Amniotic epithelial cell (primary cell): ENCODE results near the gene GIPC3.
"Not testable (repeated sequence)": the region's sequence is repeated elsewhere in the genome, so short reads cannot be mapped to it uniquely, and the experiment has no call there.

Source experiments
- DNase-seq: peaks from one replicate; pipeline ENCODE4 v3.0.0-alpha.2; 2010; ENCODE audit warnings: low read depth

GIPC3 gene

DNA sequence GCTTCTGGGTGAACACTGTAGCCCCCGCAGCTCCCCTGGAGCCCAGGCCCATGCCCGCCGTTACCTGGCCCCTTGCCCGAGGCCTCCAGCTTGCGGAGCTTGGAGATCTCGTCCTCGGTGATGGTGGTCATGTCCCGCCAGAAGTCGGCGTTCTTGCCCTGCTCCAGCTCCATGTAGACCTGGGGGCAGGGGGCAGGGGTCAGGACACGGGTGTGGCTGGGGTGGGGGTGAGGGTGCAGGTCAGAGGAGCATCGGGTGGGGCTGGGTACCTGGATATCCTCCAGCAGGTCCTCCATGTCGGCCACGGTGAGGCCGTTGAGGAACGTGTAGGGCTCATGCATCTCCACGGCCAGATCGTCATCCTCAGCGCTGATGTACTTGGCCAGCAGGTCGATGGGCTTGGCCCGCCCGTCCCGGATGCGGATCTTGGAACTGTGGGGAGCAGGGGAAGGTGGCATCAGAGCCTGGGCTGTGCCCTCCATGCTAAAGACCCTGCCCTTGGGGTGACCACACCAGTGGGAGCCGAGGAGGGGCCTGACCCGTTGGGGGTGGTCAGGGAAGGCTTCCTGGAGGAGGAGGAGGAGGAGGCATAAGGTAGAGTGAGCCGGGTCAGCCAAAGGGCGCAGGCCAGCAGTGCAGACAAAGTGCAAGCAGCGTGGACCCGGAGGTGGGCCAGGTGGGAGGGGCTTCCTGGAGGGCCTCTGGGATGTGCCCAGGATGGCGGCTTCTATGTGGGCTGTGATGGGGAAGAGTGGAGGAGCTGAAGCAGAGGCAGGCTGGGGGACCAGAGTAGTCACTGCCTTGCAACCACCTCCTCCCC is 33.7 kb downstream of the GIPC3 start:
- DNase-seq: no peak

DNA sequence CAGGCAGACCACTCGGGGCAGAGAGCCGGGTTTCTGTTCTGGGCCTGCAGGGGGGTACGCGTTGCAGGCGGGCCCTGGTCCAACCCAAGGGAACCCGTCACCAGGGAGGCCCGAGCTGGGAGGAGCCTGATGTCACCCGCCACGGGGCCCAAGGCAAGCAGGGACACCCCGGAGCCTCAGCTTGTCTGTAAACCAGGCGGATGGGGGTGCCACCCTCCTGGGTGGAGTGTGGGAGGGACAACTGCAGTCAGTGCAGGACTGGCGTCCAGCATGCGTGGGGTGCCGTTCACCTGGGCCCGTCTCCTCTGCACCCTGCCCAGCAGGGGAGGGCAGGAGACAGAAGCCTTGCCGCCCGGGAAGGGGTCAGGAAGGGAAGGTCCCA is 34.3 kb downstream of the GIPC3 start:
- no peak for DNase-seq

DNA sequence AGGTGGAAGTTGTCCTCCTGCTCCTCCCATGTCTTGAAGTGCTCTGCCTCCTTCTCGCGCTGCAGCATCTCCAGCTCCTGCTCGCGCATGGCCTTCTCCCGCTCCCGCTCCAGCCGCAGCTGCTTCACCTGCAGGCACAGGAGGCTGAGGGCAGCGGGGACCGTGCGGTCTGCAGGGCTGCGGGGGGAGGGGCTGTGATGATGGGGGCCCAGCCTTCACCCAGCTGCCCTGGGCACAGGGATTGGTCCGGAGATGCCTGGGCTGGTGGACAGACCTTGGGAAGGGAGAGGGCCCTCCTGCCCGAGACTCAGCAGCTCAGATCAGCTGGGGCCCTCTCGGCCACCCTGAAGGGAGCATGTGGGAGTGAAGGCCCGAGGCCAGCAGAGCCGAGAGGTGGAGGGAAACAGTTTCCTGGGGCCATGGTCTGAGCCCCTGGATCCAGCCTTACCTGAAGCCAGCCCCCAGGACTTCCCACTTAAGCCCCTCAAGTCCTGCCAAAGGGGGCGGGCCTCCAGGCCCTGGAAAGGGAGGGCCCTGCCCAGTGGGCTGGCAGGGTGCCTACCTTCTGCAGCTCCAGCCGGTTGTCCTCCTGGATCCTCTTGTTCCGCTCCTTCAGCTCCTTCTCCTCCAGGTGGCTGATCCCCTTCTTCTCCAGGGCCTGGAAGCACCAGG is 35.0 kb downstream of the GIPC3 start:
- no peak for DNase-seq

DNA sequence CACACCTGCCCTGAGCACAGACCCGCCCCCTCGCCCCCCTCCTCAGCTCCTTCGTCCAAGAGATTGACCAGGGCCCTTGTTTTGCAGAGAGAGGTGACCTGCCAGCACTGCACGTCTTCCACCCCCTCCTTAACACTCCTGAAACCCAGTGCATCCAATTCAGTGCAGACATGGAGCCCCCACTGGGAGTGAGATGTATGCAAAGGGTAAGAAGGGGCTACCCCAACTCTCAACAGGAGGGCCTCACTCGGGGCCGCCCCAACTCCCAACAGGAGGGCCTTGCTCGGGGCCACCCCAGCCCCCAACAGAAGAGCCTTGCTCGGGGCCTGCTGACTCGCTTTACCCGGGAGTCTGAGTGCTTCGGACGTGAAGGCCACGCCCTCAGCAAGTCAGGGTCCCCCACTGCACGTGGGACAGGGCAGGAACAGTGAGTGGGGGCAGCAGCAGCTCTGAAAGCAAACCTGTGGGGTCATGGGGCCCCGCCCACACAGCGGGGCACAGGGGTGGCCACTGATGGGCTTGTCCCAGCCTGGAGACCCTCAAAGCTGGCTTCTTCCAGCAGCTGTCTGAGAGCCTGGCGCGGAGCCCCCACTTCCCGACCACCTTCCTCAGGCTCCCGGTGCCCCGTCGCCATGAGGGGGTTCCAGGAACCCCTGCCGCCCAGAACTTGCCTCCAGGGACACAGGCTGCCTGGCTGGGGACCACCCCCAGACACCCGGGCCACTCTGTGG is 35.7 kb downstream of the GIPC3 start:
- no peak for DNase-seq

DNA sequence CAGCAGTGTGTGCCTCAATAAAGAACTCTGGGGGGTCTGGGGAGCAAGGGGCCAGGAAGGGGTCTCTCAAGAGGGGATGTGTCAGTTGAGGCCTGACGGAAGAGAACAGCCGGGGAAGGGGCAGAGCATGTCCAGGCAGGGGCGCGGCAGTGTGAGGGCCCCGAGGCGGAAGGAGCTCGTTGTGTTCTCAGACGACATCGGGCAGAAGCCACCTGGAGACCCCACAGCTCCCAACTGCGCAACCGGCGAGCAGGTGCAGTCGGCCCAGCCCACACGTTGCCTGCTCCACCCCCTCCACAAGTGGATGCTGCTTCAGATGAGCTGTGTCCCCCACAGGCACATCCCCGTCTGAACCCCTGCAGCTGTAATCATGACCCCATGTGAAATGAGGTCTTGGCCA is 36.4 kb downstream of the GIPC3 start:
- no peak for DNase-seq

DNA sequence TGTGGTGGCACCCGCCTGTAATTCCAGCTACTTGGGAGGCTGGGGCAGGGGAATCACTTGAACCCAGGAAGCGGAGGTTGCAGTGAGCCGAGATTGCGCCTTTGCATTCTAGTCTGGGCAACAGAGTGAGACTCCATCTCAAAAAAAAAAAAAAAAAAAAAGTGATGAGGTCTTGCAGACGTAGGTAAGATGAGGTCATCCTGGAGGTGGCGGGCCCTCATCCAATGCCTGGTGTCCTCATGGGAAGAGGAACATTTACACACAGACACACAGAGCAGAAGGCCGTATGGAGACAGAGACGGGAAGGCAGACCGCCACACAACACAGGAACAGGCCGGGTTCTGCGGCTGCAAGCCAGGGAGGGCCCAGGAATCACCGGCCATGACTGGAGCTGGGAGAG is 36.9 kb downstream of the GIPC3 start:
- no peak for DNase-seq

DNA sequence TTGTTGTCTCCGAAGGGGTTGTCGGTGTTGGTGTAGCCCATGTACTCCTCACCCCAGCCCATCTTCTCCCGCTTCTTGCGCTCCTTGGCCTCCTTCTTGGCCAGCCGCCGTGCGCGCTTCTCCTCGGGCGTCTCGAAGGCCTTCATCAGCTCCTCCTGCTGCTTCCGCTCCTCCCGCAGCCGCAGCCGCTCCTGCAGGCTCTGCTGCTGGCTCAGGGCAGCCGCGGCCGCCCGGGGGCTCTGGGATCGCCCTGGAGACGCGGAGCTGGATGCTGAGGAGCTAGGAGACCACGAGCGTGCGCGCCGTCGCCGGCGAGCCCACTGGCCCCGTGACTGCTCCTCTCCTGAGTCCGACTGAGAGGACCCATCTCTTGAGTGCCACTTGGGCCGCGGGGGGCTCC is 38.4 kb downstream of the GIPC3 start:
- DNase-seq: no peak

DNA sequence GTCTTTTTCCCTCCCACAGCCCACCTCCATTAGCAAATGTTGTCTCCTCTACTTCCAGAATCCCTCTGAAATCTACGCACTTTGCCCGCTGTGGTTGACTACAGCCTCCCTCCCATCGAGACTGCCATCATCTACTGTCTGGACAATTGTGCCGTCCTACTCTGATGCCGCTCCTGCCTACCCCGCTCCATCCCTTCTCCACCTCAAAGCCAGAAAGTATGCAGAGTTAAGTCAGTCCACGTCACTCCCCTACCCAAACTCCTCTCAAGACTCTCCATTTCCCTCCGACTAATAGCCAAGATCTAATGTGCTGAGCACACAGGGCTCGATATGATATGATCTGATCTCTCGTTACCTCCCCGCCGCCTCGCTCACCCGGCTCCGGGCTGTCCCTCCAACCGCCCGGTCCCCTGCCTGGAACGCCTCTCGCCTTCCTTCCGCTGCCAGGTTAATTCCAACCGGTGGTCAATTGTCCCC is 40.8 kb downstream of the GIPC3 start:
- no peak for DNase-seq

DNA sequence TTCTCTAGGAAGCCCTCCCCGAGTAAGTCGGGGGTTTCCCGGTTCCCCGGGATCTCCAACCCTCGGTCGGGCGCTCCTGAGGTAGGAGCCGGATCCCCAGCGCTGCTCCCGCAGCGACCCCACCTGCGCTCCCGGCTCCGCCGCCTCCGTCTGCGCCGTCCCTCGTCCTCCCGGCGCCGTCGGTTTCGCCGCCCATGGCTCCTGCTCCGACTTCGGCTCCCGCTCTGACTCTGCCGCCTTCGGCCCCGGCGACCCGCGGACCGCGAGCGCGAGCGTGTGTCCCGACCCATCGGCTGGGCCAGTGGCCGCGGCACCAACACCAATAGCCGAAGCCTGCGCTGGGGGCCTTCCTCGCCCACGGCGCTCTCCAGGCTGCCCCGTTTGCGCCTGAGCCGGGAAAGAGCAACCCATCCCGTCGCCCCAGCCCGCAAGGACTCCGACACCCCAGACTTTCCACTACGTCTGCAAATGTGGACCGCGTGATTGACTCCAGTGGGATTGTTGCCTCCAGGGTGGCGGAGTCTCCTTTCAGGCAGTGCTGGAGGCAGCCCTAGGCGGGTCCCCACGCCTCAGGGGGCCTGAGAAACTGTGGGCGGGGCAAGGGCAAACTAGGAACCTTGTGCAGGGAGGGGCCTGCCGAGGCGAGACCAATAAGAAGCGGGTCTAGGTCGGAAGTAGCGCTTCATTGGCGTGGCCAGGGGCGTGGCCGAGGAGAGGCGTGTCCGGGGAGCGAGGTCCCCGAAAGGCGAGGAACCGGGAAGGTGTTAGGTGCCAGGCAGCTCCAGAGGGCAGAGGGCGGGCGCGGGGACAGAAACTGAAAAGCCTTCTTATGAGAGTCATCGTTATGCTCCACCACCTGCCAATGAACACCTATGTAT is 41.4 kb downstream of the GIPC3 start, which contains the start of gene CACTIN:
Gene CACTIN (minus strand): TSS at position 318 of the 878 bp plus-strand sequence. CDS start 28 bp downstream, at position 290.
- DNase-seq: peak; percentile 96

DNA sequence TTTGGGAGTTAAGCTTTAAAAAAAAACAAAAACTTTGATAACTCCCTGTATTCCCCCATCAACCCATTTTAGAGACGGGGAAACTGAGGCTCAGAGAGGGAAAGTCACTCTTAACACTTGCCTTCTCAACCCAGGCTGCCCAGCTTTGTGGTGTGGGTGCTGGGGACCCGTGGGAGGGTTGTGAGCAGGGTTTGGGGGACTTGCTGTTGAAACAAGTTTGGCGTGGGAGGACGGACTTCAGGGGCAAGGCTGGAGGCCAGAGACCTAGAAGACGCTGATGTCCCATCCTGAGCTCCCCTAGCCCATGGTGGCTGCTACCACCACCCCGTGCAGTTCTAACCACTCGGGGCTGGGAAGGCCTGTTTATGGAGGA is 42.1 kb downstream of the GIPC3 start:
- DNase-seq: no peak

DNA sequence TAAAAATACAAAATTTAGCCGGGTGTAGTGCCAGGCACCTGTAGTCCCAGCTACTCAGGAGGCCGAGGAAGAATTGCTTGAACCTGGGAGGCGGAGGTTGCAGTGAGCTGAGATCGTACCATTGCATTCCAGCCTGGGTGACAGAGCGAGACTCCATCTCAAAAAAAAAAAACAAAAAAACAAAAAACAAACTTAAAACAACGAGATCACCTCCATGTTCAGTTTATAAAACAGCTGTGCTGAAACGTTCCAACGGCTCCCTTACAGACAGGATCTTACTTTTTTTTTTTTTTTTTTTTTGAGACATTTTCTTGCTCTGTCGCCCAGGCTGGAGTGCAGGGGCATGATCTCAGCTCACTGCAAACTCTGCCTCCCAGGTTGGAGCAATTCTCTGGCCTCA is 43.5 kb downstream of the GIPC3 start:
- DNase-seq: not testable (repeated sequence)

DNA sequence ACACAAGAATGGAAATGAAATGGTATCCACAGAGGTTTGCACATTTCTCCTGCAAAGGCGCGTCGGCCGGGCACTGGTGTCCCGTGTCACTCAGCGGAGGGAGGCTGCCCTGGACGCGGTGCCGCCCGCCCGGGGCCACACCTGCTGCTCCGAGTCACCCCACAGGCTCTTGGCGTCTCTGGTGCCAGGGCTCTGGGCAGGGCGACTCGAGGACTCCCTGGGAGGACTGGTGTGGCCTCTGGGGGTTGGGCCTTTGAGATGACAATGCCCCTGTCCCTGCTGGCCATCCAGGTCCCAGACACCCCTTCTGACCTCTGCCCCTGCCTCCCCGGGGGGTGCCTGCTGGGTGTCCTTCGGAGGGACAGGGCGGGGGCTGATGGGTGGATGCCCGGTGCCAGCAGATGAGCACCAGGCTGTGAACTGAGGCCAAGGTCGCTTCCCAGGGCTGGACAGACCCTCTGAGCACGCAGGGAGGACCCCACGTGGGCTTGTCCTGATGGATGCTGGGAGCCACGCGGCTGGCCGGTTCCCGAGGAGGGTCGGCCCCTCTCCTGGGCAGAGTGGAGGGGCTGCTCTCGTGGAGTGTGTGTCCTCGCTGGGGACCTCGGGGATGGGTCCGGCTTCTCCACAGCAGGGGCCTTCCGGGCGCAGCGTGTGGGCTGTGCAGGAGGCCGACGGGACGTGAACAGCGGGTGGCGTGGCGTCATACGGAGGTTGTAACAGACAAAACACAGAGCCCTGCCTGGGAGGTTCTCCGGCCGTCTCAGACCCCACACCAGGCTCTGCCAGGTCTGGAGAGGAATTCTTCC is 46.0 kb downstream of the GIPC3 start:
- no peak for DNase-seq

DNA sequence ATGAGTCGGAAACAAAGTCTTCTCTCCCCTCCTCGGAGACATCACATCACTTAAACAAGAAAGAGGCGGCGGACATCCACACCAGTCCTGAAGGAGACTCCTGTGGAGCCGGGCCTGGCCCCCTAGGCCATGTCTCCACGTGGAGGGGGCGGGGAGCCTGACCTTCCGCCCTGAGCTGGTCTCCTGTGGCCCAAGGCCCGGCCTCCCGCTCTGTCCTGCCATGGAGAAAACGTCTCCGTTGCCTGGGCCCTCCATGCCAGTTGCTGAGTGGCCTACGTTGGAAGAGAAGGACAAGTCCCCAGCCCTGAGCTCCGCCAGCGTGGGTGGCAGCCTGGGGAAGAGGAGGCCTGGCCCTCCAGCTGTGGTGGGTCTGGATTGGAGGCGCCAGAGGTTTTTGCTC is 46.8 kb downstream of the GIPC3 start:
- no peak for DNase-seq

DNA sequence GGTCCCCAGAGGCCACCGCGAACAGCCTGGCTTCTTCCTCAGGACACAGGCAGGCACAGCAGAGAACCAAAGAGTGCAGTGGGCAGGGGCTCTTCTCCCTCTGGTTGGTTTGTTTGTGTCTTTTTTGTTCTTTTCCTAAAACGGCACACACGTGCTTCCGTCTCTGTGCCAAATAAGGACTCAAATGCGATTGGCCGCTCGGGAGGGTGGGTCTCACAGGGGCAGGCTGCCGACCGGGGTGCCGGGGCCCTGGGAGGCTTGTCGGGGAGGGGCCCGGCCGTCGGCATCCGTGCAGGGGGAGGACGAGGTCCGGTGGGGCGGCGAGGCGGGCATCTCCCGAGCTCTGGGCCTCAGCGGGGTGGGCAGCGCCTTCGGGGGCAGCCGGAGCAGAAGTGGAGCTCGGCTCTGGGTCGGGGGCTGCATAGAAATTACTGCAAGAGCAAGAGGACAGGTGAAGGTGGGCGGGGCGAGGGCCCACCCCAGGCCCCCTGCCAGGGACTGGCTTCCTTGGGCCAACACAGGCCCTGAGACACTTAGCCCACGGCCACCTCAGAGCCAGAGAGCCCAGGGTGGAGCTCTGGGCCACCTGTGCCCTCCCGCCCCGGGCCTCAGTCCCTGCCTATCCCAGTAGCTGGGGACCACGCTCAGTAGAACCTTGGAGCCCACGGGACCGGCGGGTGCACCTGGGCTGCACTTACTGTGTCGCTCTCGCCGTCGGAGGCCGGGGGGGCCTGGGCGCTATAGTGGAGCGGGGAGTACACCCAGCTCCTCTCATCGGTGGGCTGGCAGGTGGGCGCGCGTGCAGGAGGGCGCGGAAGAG is 47.7 kb downstream of the GIPC3 start:
- no peak for DNase-seq

DNA sequence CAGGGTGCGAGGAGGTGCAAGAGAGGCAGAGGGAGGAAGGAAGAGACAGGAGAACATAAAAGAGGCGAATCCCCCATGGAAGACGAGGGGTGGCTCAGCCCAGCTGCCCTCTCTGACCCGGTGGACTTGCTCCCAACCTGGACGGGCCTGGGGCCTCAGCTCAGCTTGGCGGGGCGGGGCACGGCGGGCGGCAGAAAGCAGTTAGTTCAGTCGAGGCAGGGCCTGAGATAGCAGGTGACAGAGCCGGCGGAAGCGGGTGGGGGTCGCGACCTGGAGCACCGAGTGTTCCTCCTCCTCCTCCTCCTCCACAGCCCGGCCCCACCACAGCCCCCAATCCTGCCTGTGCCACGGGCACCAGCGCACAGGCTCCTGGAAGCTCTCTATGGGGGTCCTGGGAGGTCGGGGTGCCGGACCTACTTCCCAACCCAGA is 48.3 kb downstream of the GIPC3 start:
- DNase-seq: no peak

DNA sequence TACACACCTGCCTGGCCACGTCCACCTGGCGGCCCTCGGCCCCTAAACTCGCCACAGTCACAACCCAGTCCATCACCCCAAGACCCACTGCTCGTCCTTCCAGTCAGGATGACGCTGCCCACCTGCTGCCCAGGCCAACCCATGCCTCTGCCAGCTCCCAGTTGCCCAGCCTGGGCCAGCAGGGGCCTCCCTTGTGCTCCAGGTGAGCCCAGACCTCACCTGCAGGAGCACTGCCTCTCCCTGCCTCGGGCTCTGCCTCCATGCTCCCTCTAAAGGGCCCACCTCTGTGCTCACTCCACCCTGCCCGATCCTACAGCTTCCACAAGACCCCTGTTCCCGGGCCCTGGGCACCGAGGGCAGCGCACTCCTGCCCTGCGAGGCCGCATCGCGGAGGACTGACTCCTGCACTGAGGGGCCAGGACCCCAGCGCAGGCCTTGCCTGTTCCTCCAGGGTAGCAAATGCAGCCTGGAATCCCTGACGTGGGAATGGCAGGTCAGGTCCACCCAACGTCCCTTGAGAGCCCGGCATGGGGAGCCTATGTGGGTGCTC is 49.3 kb downstream of the GIPC3 start:
- no peak for DNase-seq

DNA sequence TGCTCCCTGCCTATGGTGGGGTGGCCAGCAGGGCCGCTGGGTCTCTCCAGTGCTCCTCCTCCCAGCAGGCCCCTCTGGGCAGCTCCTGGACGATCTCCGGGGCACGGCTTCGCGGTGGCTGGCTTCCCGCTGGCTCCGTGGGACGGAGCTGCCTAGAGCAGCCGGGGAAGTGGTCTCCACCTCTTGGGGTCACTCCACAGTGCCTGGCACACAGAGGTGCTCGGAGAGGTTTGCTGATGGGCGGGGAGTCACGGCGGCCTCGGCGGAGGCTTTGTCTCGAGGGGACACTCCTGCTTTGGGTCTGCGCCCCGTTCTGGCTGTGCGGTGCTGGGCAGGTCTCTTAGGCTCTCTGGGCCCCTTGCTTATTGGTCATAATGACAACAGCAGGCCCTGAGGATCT is 51.2 kb downstream of the GIPC3 start:
- no peak for DNase-seq

DNA sequence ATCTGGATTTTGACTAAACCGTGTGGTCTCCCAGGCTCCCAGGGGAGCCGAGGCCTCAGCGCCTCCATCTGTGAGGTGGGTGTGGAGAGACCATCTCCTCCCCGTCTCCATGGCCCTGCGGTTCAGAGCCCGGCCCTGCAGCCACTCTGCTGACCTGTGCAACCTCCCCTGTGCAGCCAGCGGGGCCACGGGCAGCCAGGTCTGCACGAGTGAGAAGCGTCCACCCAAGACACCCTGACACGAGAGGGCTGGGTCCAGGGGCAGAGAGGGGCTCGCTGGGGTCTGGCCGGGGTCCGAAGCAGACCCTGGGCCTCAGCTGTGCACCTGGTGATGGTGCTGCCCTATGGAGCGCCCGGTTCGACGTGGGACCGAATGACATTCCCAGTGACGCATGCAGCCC is 51.7 kb downstream of the GIPC3 start:
- DNase-seq: no peak

DNA sequence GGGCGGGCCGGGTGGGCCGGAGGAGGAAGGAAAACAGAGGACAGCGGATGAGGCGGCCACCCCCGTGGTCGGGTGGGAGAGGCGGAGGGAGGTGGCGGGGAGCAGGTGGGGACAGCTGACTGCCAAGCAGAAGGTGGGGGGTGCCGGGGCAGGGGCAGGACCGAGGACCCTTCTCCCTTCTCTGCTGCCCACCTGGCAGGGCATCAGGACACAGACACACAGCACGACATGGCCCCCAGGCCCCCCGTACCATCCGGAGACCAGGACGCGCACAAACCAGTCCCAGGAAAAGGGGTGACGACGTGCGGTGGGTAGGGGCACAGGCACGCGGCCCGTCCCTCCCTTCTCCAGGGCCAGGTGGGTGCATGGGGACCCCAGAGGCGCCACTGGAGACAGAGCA is 52.3 kb downstream of the GIPC3 start:
- no peak for DNase-seq
